H9 (cell line): ENCODE results near the gene SEMA4D. TPM values are rescaled to one million over a fixed set of nuclear protein-coding genes. Genes with fewer than 3 reads are reported as not detected.

ENCODE experiments used
- DNase-seq: peaks from one replicate; pipeline ENCODE4 v3.0.0-alpha.2; 2017
- H2AFZ ChIP-seq: one replicate; pipeline ENCODE4 v1.6.1; 2013; ENCODE audit warnings: mild to moderate bottlenecking, low read length, control low read depth, moderate library complexity
- H2AK5ac ChIP-seq: 2 replicates; pipeline ENCODE4 v1.6.1; 2013; ENCODE audit warnings: low read length, control low read depth, mixed read lengths; ENCODE audit not compliant: insufficient read length
- H2BK120ac ChIP-seq: one replicate; pipeline ENCODE4 v1.6.1; 2013; ENCODE audit warnings: low read depth, mild to moderate bottlenecking, low read length, control low read depth, inconsistent platforms; ENCODE audit not compliant: poor library complexity, severe bottlenecking
- H2BK12ac ChIP-seq: 2 replicates; pipeline ENCODE4 v1.6.1; 2013; ENCODE audit warnings: low read length, control low read depth, mixed read lengths, low read depth; ENCODE audit not compliant: insufficient read length
- H2BK15ac ChIP-seq: 2 replicates; pipeline ENCODE4 v1.6.1; 2013; ENCODE audit warnings: low read depth, low read length, control low read depth
- H2BK20ac ChIP-seq: one replicate; pipeline ENCODE4 v1.6.1; 2013; ENCODE audit warnings: low read depth, mild to moderate bottlenecking, low read length, control low read depth, inconsistent platforms; ENCODE audit not compliant: poor library complexity, severe bottlenecking
- H2BK5ac ChIP-seq: 2 replicates; pipeline ENCODE4 v1.6.1; 2013; ENCODE audit warnings: low read length, control low read depth, mixed read lengths; ENCODE audit not compliant: insufficient read length
- H3K14ac ChIP-seq: 2 replicates; pipeline ENCODE4 v1.6.1; 2013; ENCODE audit warnings: low read length, control low read depth; ENCODE audit not compliant: insufficient read depth
- H3K18ac ChIP-seq: 2 replicates; pipeline ENCODE4 v1.6.1; 2013; ENCODE audit warnings: low read depth, mild to moderate bottlenecking, mixed read lengths, low read length, control low read depth; ENCODE audit not compliant: insufficient read length
- H3K23ac ChIP-seq: 2 replicates; pipeline ENCODE4 v1.6.1; 2013; ENCODE audit warnings: low read length, control low read depth, mixed read lengths, low read depth; ENCODE audit not compliant: insufficient read length
- H3K23me2 ChIP-seq: 2 replicates; pipeline ENCODE4 v1.6.1; 2013; ENCODE audit warnings: low read depth, mild to moderate bottlenecking, mixed read lengths, low read length, control low read depth; ENCODE audit not compliant: insufficient read length, poor library complexity, severe bottlenecking
- H3K27ac ChIP-seq: 2 replicates; pipeline ENCODE4 v1.5.1; 2013; ENCODE audit warnings: low read length, control low read depth, mixed read lengths, low read depth; ENCODE audit not compliant: insufficient read length
- H3K27me3 ChIP-seq: 2 replicates; pipeline ENCODE4 v1.6.1; 2013; ENCODE audit warnings: low read length, control low read depth, inconsistent platforms; ENCODE audit not compliant: insufficient read depth
- H3K4ac ChIP-seq: 2 replicates; pipeline ENCODE4 v1.6.1; 2013; ENCODE audit warnings: low read depth, mild to moderate bottlenecking, control low read depth, inconsistent platforms, low read length, moderate library complexity
- H3K4me1 ChIP-seq: 2 replicates; pipeline ENCODE4 v1.6.1; 2013; ENCODE audit warnings: low read length, control low read depth, inconsistent platforms; ENCODE audit not compliant: insufficient read depth
- H3K4me2 ChIP-seq: 2 replicates; pipeline ENCODE4 v1.6.1; 2013; ENCODE audit warnings: low read length, control low read depth, mixed read lengths; ENCODE audit not compliant: insufficient read length, insufficient read depth
- H3K56ac ChIP-seq: 2 replicates; pipeline ENCODE4 v1.6.1; 2013; ENCODE audit warnings: low read depth, mild to moderate bottlenecking, mixed read lengths, low read length, control low read depth; ENCODE audit not compliant: insufficient read length
- H3K79me1 ChIP-seq: 2 replicates; pipeline ENCODE4 v1.6.1; 2013; ENCODE audit warnings: low read depth, mild to moderate bottlenecking, moderate library complexity, low read length, control low read depth, inconsistent platforms; ENCODE audit not compliant: insufficient read depth, poor library complexity, severe bottlenecking
- H3K79me2 ChIP-seq: 2 replicates; pipeline ENCODE4 v1.6.1; 2013; ENCODE audit warnings: low read length, control low read depth, inconsistent platforms; ENCODE audit not compliant: insufficient read depth
- H3K9ac ChIP-seq: 2 replicates; pipeline ENCODE4 v1.6.1; 2013; ENCODE audit warnings: low read length, control low read depth, mixed read lengths; ENCODE audit not compliant: insufficient read length; ENCODE audit errors: extremely low read depth
- H3K9me3 ChIP-seq: one replicate; pipeline ENCODE4 v1.6.1; 2013; ENCODE audit warnings: low read depth, low read length, inconsistent platforms; ENCODE audit not compliant: control insufficient read depth
- H3T11ph ChIP-seq: one replicate; pipeline ENCODE4 v1.6.1; 2013; ENCODE audit warnings: mild to moderate bottlenecking, low read length, control low read depth, inconsistent platforms
- H4K20me1 ChIP-seq: one replicate; pipeline ENCODE4 v1.6.1; 2013; ENCODE audit not compliant: control insufficient read depth, insufficient read length, insufficient read depth
- H4K5ac ChIP-seq: 2 replicates; pipeline ENCODE4 v1.6.1; 2013; ENCODE audit warnings: low read depth, mild to moderate bottlenecking, mixed read lengths, low read length, control low read depth; ENCODE audit not compliant: insufficient read length
- H4K8ac ChIP-seq: replicated peaks from 2 replicates; pipeline ENCODE4 v1.6.1; 2013; ENCODE audit warnings: low read length, control low read depth, mixed read lengths, low read depth; ENCODE audit not compliant: insufficient read length
- H4K91ac ChIP-seq: 2 replicates; pipeline ENCODE4 v1.6.1; 2013; ENCODE audit warnings: low read depth, mild to moderate bottlenecking, moderate library complexity, mixed read lengths, low read length, control low read depth; ENCODE audit not compliant: insufficient read length
- H3K27ac Mint-ChIP-seq, 3 experiments: 2 replicates in 2 of 3; 3 replicates in 1 of 3; pipeline ENCODE4 v1.8.0; 2020 to 2021; ENCODE audit warnings: mixed read lengths in 3 of 3, mild to moderate bottlenecking in 1 of 3, moderate library complexity in 1 of 3
- H3K27me3 Mint-ChIP-seq: 2 replicates; pipeline ENCODE4 v1.8.0; 2021; ENCODE audit warnings: low read depth, mild to moderate bottlenecking, moderate library complexity, mixed read lengths
- H3K36me3 Mint-ChIP-seq, 3 experiments: 2 replicates in 2 of 3; 3 replicates in 1 of 3; pipeline ENCODE4 v1.8.0; 2020 to 2021; ENCODE audit warnings: low read depth in 3 of 3, mixed read lengths in 3 of 3; ENCODE audit not compliant: insufficient read depth in 1 of 3
- H3K4me1 Mint-ChIP-seq, 2 experiments: 2 replicates each; pipeline ENCODE4 v1.8.0; 2020; ENCODE audit warnings: mixed read lengths in 2 of 2
- H3K4me3 Mint-ChIP-seq, 2 experiments: 2 replicates in 1 of 2; 3 replicates in 1 of 2; pipeline ENCODE4 v1.8.0; 2020 to 2021; ENCODE audit warnings: mild to moderate bottlenecking in 2 of 2, mixed read lengths in 2 of 2, moderate library complexity in 1 of 2
- H3K9me3 Mint-ChIP-seq, 2 experiments: 2 replicates in 1 of 2; 3 replicates in 1 of 2; pipeline ENCODE4 v1.8.0; 2020; ENCODE audit warnings: mild to moderate bottlenecking in 2 of 2, mixed read lengths in 2 of 2, moderate library complexity in 1 of 2
- WGBS: extraction: QIAGEN DNeasy Blood & Tissue Kit; methylation state at CpG from one replicate; pipeline ENCODE4 v1.1.7; 2013; ENCODE audit warnings: missing lambda C conversion rate, low lambda C conversion rate, mixed read lengths; ENCODE audit not compliant: insufficient read length; ENCODE audit errors: extremely low coverage; 5-methylcytosine and 5-hydroxymethylcytosine counted together
- total RNA-seq: library from RNA; stranded (reverse); gene quantifications from 2 replicates; pipeline ENCODE4 v1.2.1, GENCODE V29; 2021
- TF ChIP-seq, protein P1 (sequence below): fragments of 200-600 bp; sonication (generic); conservative IDR thresholded peaks from 3 replicates; pipeline ENCODE4 v1.8.0; 2021; ENCODE audit warnings: antibody characterized with exemption, mild to moderate bottlenecking

Gene SEMA4D
- total RNA-seq, 1 experiment from 2014 or later, result 47.2 TPM

DNA sequence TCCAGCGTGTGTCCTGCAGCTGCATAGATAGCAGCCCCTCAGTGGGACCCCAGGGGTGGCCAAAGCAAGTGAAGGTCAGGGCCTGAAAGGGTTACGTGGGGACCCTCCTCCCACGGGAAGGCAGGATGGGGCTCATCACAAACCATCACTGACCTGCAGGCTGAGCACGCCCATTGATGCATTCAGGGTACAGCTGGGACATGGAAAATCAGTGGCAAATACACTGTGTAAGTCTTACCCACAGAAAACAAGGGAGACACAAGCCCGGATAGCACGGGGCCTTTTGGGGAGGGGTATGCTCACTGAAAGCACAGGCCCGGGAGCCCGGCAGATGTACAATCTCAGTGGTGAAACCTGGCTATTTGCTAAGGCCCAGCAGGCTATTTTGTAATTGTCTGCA lies 49.1 kb downstream of the SEMA4D start:
- H3K79me2 ChIP-seq, result peaks cover 5% of the 10 kb centered on the region; the same call in 1 of the 2 replicates
- Mint-ChIP-seq H3K27me3 (no peaks in the 10 kb centered on the region), H3K9me3 (no peaks in the 10 kb centered on the region), H3K4me3 (no peak overlapping the region), H3K27ac (no peak overlapping the region), H3K36me3 (peaks cover 13 to 30% (median 22%) of the 10 kb centered on the region in 3 experiments), H3K4me1 (peaks cover 15% of the 10 kb centered on the region in 2 experiments; a peak in 3 of 4 replicates)
- no peak overlapping the region for H3K23ac ChIP-seq
- TF ChIP-seq, protein P1, sequence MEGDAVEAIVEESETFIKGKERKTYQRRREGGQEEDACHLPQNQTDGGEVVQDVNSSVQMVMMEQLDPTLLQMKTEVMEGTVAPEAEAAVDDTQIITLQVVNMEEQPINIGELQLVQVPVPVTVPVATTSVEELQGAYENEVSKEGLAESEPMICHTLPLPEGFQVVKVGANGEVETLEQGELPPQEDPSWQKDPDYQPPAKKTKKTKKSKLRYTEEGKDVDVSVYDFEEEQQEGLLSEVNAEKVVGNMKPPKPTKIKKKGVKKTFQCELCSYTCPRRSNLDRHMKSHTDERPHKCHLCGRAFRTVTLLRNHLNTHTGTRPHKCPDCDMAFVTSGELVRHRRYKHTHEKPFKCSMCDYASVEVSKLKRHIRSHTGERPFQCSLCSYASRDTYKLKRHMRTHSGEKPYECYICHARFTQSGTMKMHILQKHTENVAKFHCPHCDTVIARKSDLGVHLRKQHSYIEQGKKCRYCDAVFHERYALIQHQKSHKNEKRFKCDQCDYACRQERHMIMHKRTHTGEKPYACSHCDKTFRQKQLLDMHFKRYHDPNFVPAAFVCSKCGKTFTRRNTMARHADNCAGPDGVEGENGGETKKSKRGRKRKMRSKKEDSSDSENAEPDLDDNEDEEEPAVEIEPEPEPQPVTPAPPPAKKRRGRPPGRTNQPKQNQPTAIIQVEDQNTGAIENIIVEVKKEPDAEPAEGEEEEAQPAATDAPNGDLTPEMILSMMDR, result no peak
- H3K23me2 ChIP-seq, result no peaks in the 10 kb centered on the region
- no peak overlapping the region; the same call in 1 of the 2 replicates for H3K14ac ChIP-seq
- DNase-seq, result no peak
- WGBS, result no CpG with 5 or more reads among the region's 8 CpGs
- no peaks in the 10 kb centered on the region for H3K9me3 ChIP-seq
- H2BK15ac ChIP-seq, result no peak overlapping the region
- H3K18ac ChIP-seq, result no peak overlapping the region
- no peak overlapping the region for H2AK5ac ChIP-seq
- no peak overlapping the region for H4K8ac ChIP-seq
- no peak overlapping the region for H3T11ph ChIP-seq
- H2BK120ac ChIP-seq, result no peak overlapping the region
- H3K27ac ChIP-seq, result no peak overlapping the region
- no peaks in the 10 kb centered on the region for H3K27me3 ChIP-seq
- no peaks in the 10 kb centered on the region for H4K20me1 ChIP-seq
- H3K4me1 ChIP-seq, result no peaks in the 10 kb centered on the region
- no peak overlapping the region for H3K56ac ChIP-seq
- no peak overlapping the region for H4K5ac ChIP-seq
- no peak overlapping the region for H3K4ac ChIP-seq
- H3K79me1 ChIP-seq, result no peaks in the 10 kb centered on the region
- H3K9ac ChIP-seq, result no peak overlapping the region
- H2BK12ac ChIP-seq, result no peak overlapping the region
- no peak overlapping the region for H4K91ac ChIP-seq
- no peak overlapping the region for H3K4me2 ChIP-seq
- no peak overlapping the region for H2BK5ac ChIP-seq
- no peak overlapping the region for H2AFZ ChIP-seq
- H2BK20ac ChIP-seq, result no peak overlapping the region
